HL-60 (cell line): ENCODE results near the gene CDH20.

ENCODE experiments used
- GABPA ChIP-seq: IDR thresholded peaks from 2 replicates; pipeline ENCODE4 v1.6.1; 2012; ENCODE audit warnings: low read depth
- POLR2AphosphoS5 ChIP-seq: IDR thresholded peaks from 2 replicates; pipeline ENCODE4 v1.6.1; 2012; ENCODE audit warnings: low read depth
- REST ChIP-seq: IDR thresholded peaks from 2 replicates; pipeline ENCODE4 v1.6.1; 2012; ENCODE audit warnings: low read depth; ENCODE audit not compliant: insufficient replicate concordance
- SPI1 ChIP-seq: IDR thresholded peaks from 2 replicates; pipeline ENCODE4 v1.6.1; 2012; ENCODE audit warnings: low read depth, mild to moderate bottlenecking, borderline replicate concordance
- TF ChIP-seq, protein P1 (sequence below): IDR thresholded peaks from one replicate; pipeline ENCODE4 v1.5.1; 2011; ENCODE audit warnings: low read length, control low read depth, inconsistent platforms; ENCODE audit not compliant: insufficient read depth

DNA sequence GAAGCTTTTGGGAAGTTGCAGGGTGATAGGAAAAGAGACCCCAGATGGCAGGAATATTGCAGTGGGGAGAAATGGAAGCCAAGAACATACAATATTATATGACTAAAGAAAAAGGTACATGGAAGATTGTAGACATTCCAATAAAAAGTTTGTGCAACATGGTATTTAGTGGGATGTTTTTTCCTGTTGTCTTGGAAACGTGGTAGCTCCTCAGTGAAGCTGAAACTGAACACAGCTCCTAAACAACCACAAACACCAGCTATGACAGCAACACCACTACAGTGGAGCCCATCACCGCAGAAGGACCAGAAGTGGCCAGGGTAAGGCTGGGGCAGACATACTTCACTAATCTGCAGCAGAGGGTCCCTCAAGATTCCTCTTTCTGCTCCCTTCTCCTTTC is 246.8 kb downstream of the CDH20 start:
- TF ChIP-seq REST = no peak
- TF ChIP-seq, protein P1, sequence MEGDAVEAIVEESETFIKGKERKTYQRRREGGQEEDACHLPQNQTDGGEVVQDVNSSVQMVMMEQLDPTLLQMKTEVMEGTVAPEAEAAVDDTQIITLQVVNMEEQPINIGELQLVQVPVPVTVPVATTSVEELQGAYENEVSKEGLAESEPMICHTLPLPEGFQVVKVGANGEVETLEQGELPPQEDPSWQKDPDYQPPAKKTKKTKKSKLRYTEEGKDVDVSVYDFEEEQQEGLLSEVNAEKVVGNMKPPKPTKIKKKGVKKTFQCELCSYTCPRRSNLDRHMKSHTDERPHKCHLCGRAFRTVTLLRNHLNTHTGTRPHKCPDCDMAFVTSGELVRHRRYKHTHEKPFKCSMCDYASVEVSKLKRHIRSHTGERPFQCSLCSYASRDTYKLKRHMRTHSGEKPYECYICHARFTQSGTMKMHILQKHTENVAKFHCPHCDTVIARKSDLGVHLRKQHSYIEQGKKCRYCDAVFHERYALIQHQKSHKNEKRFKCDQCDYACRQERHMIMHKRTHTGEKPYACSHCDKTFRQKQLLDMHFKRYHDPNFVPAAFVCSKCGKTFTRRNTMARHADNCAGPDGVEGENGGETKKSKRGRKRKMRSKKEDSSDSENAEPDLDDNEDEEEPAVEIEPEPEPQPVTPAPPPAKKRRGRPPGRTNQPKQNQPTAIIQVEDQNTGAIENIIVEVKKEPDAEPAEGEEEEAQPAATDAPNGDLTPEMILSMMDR = no peak
- no peak for TF ChIP-seq GABPA
- no peak for TF ChIP-seq POLR2AphosphoS5
- no peak for TF ChIP-seq SPI1
